H1 (cell line): Measurements from ENCODE around the gene CTTNBP2. TPM values are rescaled to one million over a fixed set of nuclear protein-coding genes. Genes with fewer than 3 reads are reported as not detected.

Experiments used
- JUND ChIP-seq: IDR thresholded peaks from 2 replicates; pipeline ENCODE4 v1.6.1; 2011; ENCODE audit warnings: mild to moderate bottlenecking, improper control_type of control experiment, low read length
- KDM1A ChIP-seq: fragments of 200-600, 300-600 bp; sonication (generic); IDR thresholded peaks from 2 replicates; pipeline ENCODE4 v1.7.1; 2016; ENCODE audit warnings: mild to moderate bottlenecking, low read length, borderline replicate concordance
- polyA plus RNA-seq, 7 experiments: library from polyadenylated mRNA; depleted of rRNA in 3 of 7; stranded (reverse) in 5 of 7; unstranded in 2 of 7; fragments of >200 nt in 5 of 7; fragments of 200-250 nt in 2 of 7; gene quantifications; 1 replicate in 5 of 7; 2 replicates in 1 of 7; 4 replicates in 1 of 7; pipeline versions ENCODE4 v1.2.1 to v1.2.3, GENCODE V29; 2011 to 2013; ENCODE audit warnings: missing spikeins in 2 of 7, mixed read lengths in 2 of 7
- total RNA-seq: library from RNA; stranded (reverse); fragmentation: NEBNext Ultra II Directional; extraction: Animal tissue kit (Norgen Biotek cat#: 25700); gene quantifications from 2 replicates; pipeline ENCODE4 v1.2.1, GENCODE V29; 2021

CTTNBP2 gene
- total and polyA plus RNA-seq, 2 of the 8 experiments (the other 6 are each of a cell fraction or from before 2014, with no cell fraction given): 15.3 to 35.1 TPM

DNA sequence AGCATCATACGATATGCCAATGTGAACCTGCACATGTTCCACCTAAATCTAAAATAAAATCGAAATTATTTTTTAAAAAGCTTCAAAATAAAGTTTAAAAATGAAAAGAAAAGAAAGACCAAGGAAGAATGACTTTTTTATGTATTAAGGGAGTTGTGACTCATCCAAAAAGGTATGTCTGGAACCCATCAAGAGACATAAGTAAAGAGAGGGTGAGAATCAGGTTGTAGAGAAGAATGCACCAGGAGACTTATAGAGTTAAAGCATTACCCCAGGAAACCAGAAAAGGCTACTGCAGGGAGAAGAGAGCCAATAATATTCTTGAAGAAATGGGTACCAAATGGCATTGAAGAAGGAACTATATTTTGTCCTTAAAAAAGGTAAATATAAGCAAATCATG is 69.8 kb downstream of the CTTNBP2 start (continued):
- TF ChIP-seq JUND (no peak), KDM1A (no peak)
